GM18508 (cell line): Measurements from ENCODE around the gene PSMD2.

Experiments
- ATAC-seq: cut with Tn5 transposase; IDR thresholded peaks from one replicate; pipeline ENCODE4 v1.9.1; 2021; ENCODE audit warnings: moderate number of reproducible peaks; ENCODE audit not compliant: insufficient read depth, unreplicated experiment

The PSMD2 gene

DNA sequence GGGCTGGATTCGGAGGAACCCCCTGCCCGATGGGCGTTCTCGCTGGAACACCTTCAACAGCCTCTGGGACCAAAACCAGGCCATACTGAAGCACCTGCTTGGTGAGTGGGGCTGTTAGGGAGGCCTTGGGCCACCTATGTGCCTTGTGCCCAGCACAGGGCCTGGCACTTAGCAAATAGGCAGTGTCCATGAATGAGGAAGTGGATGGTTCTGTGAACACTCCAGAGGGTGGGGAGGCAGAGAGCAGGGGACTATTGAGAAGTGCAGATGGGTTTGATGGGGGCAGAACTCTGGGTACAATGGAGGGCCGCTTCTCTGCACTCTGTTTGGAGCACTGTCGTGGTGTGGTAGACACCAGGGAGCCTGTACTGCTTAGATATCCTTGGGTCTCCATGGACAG lies 21.7 kb upstream of the PSMD2 start:
- no peak for ATAC-seq

- no peak for ATAC-seq
Measured at GRCh38 chr3:184282941-184283340, 16.1 kb upstream of the PSMD2 start.

DNA sequence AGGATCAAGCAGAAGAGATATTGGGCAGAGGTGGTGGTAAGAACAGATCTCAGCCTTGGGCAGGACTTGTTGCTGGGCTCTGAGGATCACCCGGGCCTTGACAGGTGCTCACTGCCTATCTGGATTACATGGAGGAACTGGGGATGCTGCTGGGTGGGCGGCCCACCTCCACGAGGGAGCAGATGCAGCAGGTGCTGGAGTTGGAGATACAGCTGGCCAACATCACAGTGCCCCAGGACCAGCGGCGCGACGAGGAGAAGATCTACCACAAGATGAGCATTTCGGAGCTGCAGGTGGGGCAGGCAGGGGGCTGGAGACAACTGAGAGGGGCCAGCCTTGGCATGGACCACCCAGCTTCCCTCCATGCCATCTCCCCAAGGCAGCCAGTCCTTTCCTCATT lies 15.4 kb upstream of the PSMD2 start:
- no peak for ATAC-seq

GRCh38 chr3:184284696-184285095 lies 14.3 kb upstream of the PSMD2 start:
- no peak for ATAC-seq

GRCh38 chr3:184289426-184289938 lies 9.6 kb upstream of the PSMD2 start:
- ATAC-seq, result no peak

DNA sequence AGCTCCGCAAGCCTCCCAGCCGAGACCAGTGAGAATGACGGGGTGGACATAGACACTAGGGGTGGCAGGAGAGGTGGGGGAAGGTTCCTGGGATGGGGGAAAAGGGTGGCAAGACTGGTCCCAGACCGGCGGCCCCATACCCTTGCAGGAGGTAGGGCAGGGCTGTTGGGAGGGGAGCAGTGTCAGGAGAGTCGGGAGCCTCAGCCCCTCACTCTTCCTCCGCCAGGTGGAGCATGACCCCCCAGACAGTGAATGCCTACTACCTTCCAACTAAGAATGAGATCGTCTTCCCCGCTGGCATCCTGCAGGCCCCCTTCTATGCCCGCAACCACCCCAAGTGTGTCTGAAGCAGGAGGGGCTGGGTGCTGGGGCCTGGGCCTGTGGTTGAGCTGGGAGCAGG lies 8.7 kb upstream of the PSMD2 start:
- ATAC-seq, result no peak

DNA sequence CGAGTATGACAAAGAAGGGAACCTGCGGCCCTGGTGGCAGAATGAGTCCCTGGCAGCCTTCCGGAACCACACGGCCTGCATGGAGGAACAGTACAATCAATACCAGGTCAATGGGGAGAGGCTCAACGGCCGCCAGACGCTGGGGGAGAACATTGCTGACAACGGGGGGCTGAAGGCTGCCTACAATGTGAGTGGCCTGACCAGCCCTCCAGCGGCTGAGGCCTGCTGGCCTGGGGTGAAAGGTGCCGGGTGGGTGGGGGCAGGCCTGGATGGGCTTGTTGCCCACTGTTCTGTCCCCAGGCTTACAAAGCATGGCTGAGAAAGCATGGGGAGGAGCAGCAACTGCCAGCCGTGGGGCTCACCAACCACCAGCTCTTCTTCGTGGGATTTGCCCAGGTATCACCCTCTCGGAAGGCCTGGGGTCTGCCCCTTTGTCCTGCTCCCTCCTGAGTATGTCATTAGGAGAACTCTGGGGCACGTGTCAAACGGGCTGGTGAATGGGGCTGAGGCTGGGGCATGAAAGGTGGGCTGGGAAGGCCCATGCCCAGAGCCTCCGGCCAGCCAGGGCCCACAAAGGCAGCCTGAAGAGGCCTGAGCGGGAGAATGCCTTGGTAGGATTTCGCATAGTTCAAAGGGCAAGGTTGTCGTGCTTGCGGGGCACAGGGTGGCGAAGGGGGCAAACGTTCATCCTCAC lies 7.8 kb upstream of the PSMD2 start:
- ATAC-seq, result no peak

DNA sequence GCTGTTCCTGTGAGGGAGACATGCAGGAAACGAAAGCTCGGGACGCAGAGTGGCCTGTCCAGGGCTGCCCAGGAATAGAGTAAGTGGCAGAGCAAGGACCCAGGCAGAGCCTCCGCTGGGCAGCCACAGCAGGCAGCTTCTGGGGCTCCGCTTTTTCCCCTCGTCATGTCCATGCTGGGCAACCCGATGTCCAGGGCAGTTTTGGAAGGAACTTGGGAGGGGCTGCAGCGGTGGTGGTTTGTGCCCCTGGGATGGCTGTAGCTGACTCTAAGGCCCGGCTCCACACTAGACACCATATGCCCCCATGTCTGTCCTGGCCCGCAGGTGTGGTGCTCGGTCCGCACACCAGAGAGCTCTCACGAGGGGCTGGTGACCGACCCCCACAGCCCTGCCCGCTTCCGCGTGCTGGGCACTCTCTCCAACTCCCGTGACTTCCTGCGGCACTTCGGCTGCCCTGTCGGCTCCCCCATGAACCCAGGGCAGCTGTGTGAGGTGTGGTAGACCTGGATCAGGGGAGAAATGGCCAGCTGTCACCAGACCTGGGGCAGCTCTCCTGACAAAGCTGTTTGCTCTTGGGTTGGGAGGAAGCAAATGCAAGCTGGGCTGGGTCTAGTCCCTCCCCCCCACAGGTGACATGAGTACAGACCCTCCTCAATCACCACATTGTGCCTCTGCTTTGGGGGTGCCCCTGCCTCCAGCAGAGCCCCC lies 7.1 kb upstream of the PSMD2 start:
- ATAC-seq, result no peak

- no peak for ATAC-seq
Measured at GRCh38 chr3:184295771-184296170, 3.3 kb upstream of the PSMD2 start.

DNA sequence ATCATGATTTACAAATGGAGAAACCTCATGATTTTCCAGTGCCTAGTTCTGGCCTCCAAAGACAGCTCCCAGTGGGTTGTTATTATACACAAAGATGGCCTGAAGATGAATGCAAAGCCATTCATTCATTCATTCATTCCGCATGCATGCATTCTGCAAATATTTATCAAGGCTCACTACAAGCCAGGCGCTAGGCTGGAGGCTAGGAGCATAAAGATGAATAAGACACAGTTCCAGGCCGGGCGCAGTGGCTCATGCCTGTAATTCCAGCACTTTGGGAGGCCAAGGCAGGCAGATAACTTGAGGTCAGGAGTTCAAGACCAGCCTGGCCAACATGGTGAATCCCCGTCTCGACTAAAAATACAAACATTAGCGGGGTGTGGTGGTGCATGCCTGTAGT lies 2.4 kb upstream of the PSMD2 start:
- ATAC-seq, result no peak

DNA sequence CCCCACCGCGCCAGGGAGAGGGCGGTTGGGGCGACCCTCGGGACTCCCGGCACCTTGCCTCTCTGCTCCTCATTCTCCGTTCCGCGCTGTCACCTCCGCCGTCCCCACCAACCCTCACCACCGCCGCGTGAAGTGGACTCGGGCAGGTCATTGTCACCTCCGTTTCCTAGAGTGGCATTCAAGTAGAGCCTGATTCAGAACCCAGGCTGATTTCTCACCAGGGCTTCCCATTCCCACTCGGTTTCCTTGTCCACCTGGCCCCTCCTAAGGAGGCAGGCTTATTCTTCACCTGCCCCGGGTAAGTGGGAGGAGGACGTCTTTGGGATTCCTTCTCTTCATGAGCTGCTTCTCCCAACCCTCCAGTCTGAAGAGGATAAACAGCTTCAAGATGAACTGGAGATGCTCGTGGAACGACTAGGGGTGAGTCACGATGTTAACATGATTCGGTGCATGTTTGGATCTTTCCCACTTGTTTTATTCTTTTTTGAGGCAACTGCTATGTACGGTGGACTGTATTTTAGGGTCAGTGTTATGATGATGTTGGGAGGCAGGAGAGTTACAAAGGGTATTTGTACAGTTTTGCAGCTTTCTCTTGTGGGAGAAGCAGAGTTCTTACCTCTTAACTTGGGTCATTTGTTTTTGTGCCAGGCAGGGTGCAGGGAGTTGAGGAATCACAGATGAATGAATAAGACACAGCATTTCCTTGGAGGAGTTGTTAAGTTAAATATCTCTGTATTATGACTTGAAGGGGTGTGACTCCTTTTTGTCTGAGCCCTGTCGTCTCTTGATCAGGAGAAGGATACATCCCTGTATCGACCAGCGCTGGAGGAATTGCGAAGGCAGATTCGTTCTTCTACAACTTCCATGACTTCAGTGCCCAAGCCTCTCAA lies 692 bp downstream of the PSMD2 start:
- no peak for ATAC-seq

DNA sequence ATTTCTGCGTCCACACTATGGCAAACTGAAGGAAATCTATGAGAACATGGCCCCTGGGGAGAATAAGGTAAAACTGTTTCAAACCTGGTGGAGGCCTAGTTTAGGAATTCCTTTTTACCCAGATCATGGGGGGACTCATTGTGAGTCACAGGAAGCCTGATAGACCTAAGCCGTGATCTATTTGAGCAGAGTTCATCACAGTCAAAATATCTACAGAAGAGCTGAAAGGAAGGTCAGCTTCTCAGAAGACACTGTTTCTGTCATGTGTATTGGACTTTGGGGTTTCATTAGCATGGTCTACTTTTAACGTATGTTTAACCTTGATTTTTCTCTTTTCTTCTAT lies 1.3 kb downstream of the PSMD2 start:
- ATAC-seq, result no peak

- ATAC-seq, result no peak
Measured at GRCh38 chr3:184305577-184305976, 6.5 kb downstream of the PSMD2 start.

GRCh38 chr3:184306341-184306972 lies 7.4 kb downstream of the PSMD2 start:
- no peak for ATAC-seq

DNA sequence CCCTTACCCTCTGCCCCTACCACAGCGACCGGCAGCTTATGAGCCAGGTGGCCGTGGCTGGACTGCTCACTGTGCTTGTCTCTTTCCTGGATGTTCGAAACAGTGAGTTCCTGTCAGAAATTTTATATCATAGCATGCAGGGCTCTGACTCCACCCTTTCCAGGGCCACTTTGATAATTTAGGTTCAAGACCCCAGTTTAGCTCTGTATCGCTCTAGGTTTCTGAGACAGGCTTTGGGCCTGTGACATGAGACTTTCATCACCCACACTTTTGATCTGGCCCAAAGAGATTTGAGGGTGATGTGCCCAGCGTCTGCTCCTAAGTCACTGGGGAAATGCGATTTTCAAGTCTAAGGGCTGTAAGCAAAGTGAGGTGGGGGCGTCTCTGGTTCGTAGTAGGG lies 8.9 kb downstream of the PSMD2 start:
- ATAC-seq, result no peak

DNA sequence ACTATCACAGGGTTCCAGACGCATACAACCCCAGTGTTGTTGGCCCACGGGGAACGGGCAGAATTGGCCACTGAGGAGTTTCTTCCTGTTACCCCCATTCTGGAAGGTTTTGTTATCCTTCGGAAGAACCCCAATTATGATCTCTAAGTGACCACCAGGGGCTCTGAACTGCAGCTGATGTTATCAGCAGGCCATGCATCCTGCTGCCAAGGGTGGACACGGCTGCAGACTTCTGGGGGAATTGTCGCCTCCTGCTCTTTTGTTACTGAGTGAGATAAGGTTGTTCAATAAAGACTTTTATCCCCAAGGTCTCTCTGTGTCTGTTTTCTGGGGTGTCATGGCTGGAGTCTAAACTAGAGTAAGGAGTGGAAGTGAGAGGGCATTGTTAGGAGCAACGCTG lies 9.7 kb downstream of the PSMD2 start:
- ATAC-seq, result no peak

- no peak for ATAC-seq
Measured at GRCh38 chr3:184311633-184312032, 12.6 kb downstream of the PSMD2 start.

- peak; percentile 51 for ATAC-seq
Measured at GRCh38 chr3:184314363-184314699, 15.3 kb downstream of the PSMD2 start, which contains the start of gene EIF4G1. Gene EIF4G1 (plus strand): TSS chr3:184314606. CDS start chr3:184315797, 1,191 bp downstream.

GRCh38 chr3:184314700-184315542 lies 15.9 kb downstream of the PSMD2 start:
- peak; percentile 12 for ATAC-seq

DNA sequence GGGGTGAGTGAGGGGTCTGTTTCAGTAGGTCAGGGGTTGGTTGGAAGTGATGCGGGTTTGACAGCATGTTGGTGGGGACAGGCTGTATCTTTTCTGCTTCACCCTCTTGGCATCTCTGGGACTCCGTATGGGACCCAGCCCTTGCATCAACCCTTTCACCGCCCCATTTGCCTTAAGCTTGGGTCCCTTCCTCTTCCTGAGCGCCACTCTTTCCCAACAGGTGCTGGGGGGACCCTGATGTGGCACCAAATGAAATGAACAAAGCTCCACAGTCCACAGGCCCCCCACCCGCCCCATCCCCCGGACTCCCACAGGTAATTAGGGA lies 16.5 kb downstream of the PSMD2 start:
- peak; percentile 5 for ATAC-seq
